ENCODE results near the gene FRS3.
A peak's percentile ranks its signal among the peaks of the same experiment; 100 is the strongest.

The FRS3 gene

GRCh38 chr6:41728073-41728936 lies 51.4 kb downstream of the FRS3 start:
- DNase-seq (ENCODE audit: low spot score) = no peak

- DNase-seq (ENCODE audit: low spot score) = no peak
Measured at GRCh38 chr6:41727705-41728072, 52.0 kb downstream of the FRS3 start.

GRCh38 chr6:41726876-41727275 lies 52.8 kb downstream of the FRS3 start:
- no peak for DNase-seq (ENCODE audit: low spot score)

- DNase-seq (ENCODE audit: low spot score) = no peak
Measured at GRCh38 chr6:41724586-41725501, 54.9 kb downstream of the FRS3 start.

- no peak for DNase-seq (ENCODE audit: low spot score)
Measured at GRCh38 chr6:41724228-41724580, 55.5 kb downstream of the FRS3 start.

- DNase-seq (ENCODE audit: low spot score) = peak; percentile 74
Measured at GRCh38 chr6:41723530-41724227, 56.0 kb downstream of the FRS3 start.

- no peak for DNase-seq (ENCODE audit: low spot score)
Measured at GRCh38 chr6:41722969-41723529, 56.7 kb downstream of the FRS3 start.

- no peak for DNase-seq (ENCODE audit: low spot score)
Measured at GRCh38 chr6:41721414-41721813, 58.3 kb downstream of the FRS3 start.

GRCh38 chr6:41720783-41721182 lies 58.9 kb downstream of the FRS3 start:
- no peak for DNase-seq (ENCODE audit: low spot score)

GRCh38 chr6:41720262-41720620 lies 59.5 kb downstream of the FRS3 start:
- DNase-seq (ENCODE audit: low spot score) = no peak

Data from D341Med (cell line).